ENCODE results near the gene SLC39A11.
"Not testable (repeated sequence)": the region's sequence is repeated elsewhere in the genome, so short reads cannot be mapped to it uniquely, and the experiment has no call there.

The SLC39A11 gene

GRCh38 chr17:72901657-72902056 is 190.8 kb downstream of the SLC39A11 start:
- no peak for DNase-seq

GRCh38 chr17:72901083-72901482 is 191.4 kb downstream of the SLC39A11 start:
- no peak for DNase-seq

- no peak for DNase-seq
Observed at GRCh38 chr17:72900654-72900971, 191.9 kb downstream of the SLC39A11 start.

- DNase-seq, result no peak
Observed at GRCh38 chr17:72898725-72899124, 193.8 kb downstream of the SLC39A11 start.

- DNase-seq, result not testable (repeated sequence)
Observed at GRCh38 chr17:72896288-72896687, 196.2 kb downstream of the SLC39A11 start.

- no peak for DNase-seq
Observed at GRCh38 chr17:72891627-72892026, 200.9 kb downstream of the SLC39A11 start.

GRCh38 chr17:72890711-72891110 is 201.8 kb downstream of the SLC39A11 start:
- DNase-seq, result no peak

- DNase-seq, result no peak
Observed at GRCh38 chr17:72887917-72888316, 204.6 kb downstream of the SLC39A11 start.

GRCh38 chr17:72887322-72887721 is 205.2 kb downstream of the SLC39A11 start:
- DNase-seq, result no peak

- DNase-seq, result no peak
Observed at GRCh38 chr17:72886622-72887021, 205.9 kb downstream of the SLC39A11 start.

- DNase-seq, result no peak
Observed at GRCh38 chr17:72884066-72884465, 208.4 kb downstream of the SLC39A11 start.

GRCh38 chr17:72883351-72883750 is 209.1 kb downstream of the SLC39A11 start:
- DNase-seq, result no peak

GRCh38 chr17:72882426-72882825 is 210.1 kb downstream of the SLC39A11 start:
- no peak for DNase-seq

- no peak for DNase-seq
Observed at GRCh38 chr17:72879877-72880276, 212.6 kb downstream of the SLC39A11 start.

- no peak for DNase-seq
Observed at GRCh38 chr17:72878975-72879660, 213.4 kb downstream of the SLC39A11 start.

GRCh38 chr17:72877348-72877747 is 215.1 kb downstream of the SLC39A11 start:
- DNase-seq, result no peak

- DNase-seq, result no peak
Observed at GRCh38 chr17:72876413-72876812, 216.1 kb downstream of the SLC39A11 start.

GRCh38 chr17:72875361-72875760 is 217.1 kb downstream of the SLC39A11 start:
- no peak for DNase-seq

- DNase-seq, result no peak
Observed at GRCh38 chr17:72872396-72872795, 220.1 kb downstream of the SLC39A11 start.

- DNase-seq, result no peak
Observed at GRCh38 chr17:72870367-72870985, 222.0 kb downstream of the SLC39A11 start.

- DNase-seq, result no peak
Observed at GRCh38 chr17:72869630-72870029, 222.9 kb downstream of the SLC39A11 start.

- no peak for DNase-seq
Observed at GRCh38 chr17:72865954-72866353, 226.5 kb downstream of the SLC39A11 start.

- DNase-seq, result peak; percentile 24 to 27
Observed at GRCh38 chr17:72863526-72864211, 228.8 kb downstream of the SLC39A11 start.

GRCh38 chr17:72862276-72862999 is 230.1 kb downstream of the SLC39A11 start:
- no peak for DNase-seq
